ENCODE data around the gene NPY4R. TPM values are rescaled to one million over a fixed set of nuclear protein-coding genes. Genes with fewer than 3 reads are reported as not detected.
"Not testable (repeated sequence)": the region's sequence is repeated elsewhere in the genome, so short reads cannot be mapped to it uniquely, and the experiment has no call there.

Gene NPY4R, protein sequence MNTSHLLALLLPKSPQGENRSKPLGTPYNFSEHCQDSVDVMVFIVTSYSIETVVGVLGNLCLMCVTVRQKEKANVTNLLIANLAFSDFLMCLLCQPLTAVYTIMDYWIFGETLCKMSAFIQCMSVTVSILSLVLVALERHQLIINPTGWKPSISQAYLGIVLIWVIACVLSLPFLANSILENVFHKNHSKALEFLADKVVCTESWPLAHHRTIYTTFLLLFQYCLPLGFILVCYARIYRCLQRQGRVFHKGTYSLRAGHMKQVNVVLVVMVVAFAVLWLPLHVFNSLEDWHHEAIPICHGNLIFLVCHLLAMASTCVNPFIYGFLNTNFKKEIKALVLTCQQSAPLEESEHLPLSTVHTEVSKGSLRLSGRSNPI
- total RNA-seq (not detected), total RNA-seq (0 reads per million in 2 donors)

DNA sequence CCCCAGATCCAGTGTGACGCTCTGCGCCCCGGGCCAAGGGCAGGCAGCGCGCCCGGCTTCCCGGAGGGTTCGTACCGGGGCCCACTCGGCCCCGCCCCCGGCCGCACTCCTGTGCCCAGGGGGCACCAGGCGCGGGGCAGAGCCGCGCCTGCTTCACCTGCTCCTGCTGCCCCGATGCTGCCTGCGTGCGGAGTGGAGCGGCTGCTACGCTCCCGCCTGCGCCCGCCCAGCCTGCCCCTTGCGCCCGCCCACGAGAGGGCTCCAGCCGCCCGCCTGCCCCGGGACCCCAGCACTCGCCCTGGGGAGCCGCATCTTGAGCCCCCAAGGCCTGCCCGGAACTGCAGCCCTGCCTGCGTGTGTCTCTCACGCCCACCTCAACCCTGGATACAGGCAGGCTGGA is at the start of gene NPY4R:
Gene NPY4R, minus strand, starts transcription at position 194 of the 400 bp plus-strand sequence. CDS start 3,323 bp downstream, outside the sequence.
- not testable (repeated sequence) for H3K27ac Mint-ChIP-seq; H3K36me3 Mint-ChIP-seq (ENCODE audit: low read depth); ATAC-seq; H3K4me3 Mint-ChIP-seq; H3K9me3 ChIP-seq (ENCODE audit: control insufficient read depth, low read length, poor library complexity, severe bottlenecking); H3K4me1 Mint-ChIP-seq; DNase-seq; H3K27me3 Mint-ChIP-seq

DNA sequence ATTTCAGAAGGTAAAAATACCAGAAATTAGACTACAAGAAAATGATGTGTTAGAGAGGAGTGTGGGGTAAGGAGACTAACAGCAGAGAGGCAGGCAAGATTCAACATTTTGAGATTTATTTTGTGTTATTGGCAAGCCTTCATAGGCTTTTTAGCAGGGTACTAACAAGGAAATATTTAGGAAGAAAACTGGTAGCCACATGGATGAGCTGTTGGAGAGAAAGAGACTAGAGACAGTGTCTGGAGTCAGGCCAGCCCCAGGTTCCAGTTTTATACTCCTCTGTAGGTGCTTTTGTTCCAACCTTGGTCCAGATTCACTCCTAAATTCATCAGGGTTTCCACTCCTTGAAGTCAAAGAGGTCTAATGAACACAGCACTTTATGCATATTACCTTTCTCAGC is 49.6 kb upstream of the NPY4R start:
- ATAC-seq (no peak), DNase-seq (no peak)
- Mint-ChIP-seq H3K27ac (no peak overlapping the region), H3K27me3 (peaks cover 21% of the 10 kb centered on the region), H3K4me1 (no peaks in the 10 kb centered on the region), H3K36me3 (ENCODE audit: low read depth) (no peaks in the 10 kb centered on the region), H3K4me3 (no peak overlapping the region)
- no peaks in the 10 kb centered on the region for H3K9me3 ChIP-seq (ENCODE audit: control insufficient read depth, low read length, poor library complexity, severe bottlenecking)

- no peaks in the 10 kb centered on the region for H3K36me3 Mint-ChIP-seq (ENCODE audit: low read depth)
- peaks cover 21% of the 10 kb centered on the region for H3K27me3 Mint-ChIP-seq
- ATAC-seq (no peak), DNase-seq (no peak)
- H3K4me1 Mint-ChIP-seq: no peaks in the 10 kb centered on the region
- no peak overlapping the region for H3K4me3 Mint-ChIP-seq
- H3K9me3 ChIP-seq (ENCODE audit: control insufficient read depth, low read length, poor library complexity, severe bottlenecking): no peaks in the 10 kb centered on the region
- H3K27ac Mint-ChIP-seq: no peak overlapping the region
Observed at GRCh38 chr10:46514899-46515298, 49.1 kb upstream of the NPY4R start.

GRCh38 chr10:46514431-46514861 is 48.7 kb upstream of the NPY4R start:
- H3K36me3 Mint-ChIP-seq (ENCODE audit: low read depth): no peaks in the 10 kb centered on the region

DNA sequence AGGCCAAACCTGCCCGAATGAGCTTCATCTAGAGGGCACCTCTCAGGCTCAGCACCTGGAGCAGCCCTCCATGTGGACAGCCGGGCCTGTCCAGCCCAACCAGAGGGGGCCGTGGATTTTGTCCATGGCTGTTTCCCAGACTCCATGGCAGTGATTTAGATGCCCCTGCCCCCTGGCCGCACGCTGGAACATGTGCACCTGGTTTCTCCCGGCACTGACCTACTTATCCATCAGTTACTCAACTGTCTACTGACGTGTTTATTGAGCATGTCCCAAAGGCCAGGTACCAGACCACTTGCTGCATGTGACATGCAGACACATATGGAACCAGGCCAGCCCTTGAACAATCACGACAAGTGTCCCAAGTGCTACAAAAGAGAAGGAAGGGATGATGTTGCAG is 47.6 kb upstream of the NPY4R start:
- H3K4me1 Mint-ChIP-seq; ATAC-seq; H3K36me3 Mint-ChIP-seq (ENCODE audit: low read depth); DNase-seq; H3K4me3 Mint-ChIP-seq; H3K27ac Mint-ChIP-seq; H3K9me3 ChIP-seq (ENCODE audit: control insufficient read depth, low read length, poor library complexity, severe bottlenecking): not testable (repeated sequence)
- peaks cover 21% of the 10 kb centered on the region for H3K27me3 Mint-ChIP-seq

More at GRCh38 chr10:46514431-46514861, 48.7 kb upstream of the NPY4R start:
- peaks cover 21% of the 10 kb centered on the region for H3K27me3 Mint-ChIP-seq
- DNase-seq (no peak), ATAC-seq (no peak)
- H3K4me1 Mint-ChIP-seq: no peaks in the 10 kb centered on the region
- H3K9me3 ChIP-seq (ENCODE audit: control insufficient read depth, low read length, poor library complexity, severe bottlenecking): no peaks in the 10 kb centered on the region
- no peak overlapping the region for H3K27ac Mint-ChIP-seq
- no peak overlapping the region for H3K4me3 Mint-ChIP-seq

GRCh38 chr10:46512725-46513124 is 47.0 kb upstream of the NPY4R start:
- ATAC-seq; H3K4me3 Mint-ChIP-seq; H3K36me3 Mint-ChIP-seq (ENCODE audit: low read depth); DNase-seq; H3K27ac Mint-ChIP-seq; H3K9me3 ChIP-seq (ENCODE audit: control insufficient read depth, low read length, poor library complexity, severe bottlenecking); H3K4me1 Mint-ChIP-seq: not testable (repeated sequence)
- peaks cover 21% of the 10 kb centered on the region for H3K27me3 Mint-ChIP-seq

- H3K9me3 ChIP-seq (ENCODE audit: control insufficient read depth, low read length, poor library complexity, severe bottlenecking); DNase-seq; H3K4me3 Mint-ChIP-seq; H3K36me3 Mint-ChIP-seq (ENCODE audit: low read depth); ATAC-seq; H3K27ac Mint-ChIP-seq; H3K4me1 Mint-ChIP-seq: not testable (repeated sequence)
- peaks cover 21% of the 10 kb centered on the region for H3K27me3 Mint-ChIP-seq
Observed at GRCh38 chr10:46512002-46512401, 46.2 kb upstream of the NPY4R start.

GRCh38 chr10:46499990-46500389 is 34.2 kb upstream of the NPY4R start:
- not testable (repeated sequence) for H3K4me3 Mint-ChIP-seq; H3K27me3 Mint-ChIP-seq; H3K27ac Mint-ChIP-seq; H3K4me1 Mint-ChIP-seq; H3K9me3 ChIP-seq (ENCODE audit: control insufficient read depth, low read length, poor library complexity, severe bottlenecking); DNase-seq; H3K36me3 Mint-ChIP-seq (ENCODE audit: low read depth); ATAC-seq

DNA sequence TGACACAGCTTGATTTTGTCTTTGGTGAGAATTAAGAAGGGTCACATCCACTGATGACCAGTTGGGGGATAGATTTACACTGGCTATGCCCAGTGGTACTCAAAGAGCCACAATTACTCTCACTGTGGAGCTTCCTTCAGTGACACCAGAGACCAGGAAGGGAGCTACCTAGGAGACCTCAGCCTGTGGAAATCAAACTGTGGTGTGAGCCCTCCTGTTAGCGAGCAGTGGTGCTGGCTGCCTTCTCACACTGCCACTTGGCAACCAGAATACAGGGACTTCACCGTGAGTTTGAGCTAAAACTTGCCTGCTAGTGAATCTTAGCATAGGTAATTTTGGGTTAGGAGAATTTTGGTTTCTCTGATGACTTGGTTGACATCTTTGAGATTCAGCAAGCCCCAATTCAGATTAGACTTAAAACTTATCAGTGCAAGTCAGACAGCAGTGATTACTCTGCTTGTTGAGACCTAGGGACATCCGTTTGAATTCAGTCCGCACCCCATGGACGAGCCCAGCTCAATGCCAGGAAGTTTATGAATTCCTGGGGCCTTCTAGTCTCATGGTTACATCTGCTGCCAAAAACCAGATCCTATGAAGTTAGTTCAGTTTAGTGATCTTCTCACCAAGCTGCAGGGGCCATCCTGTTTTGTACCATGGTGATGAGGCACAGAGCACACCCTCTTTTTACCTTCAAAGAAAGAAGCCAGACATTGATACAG is 33.4 kb upstream of the NPY4R start:
- not testable (repeated sequence) for H3K9me3 ChIP-seq (ENCODE audit: control insufficient read depth, low read length, poor library complexity, severe bottlenecking); H3K27ac Mint-ChIP-seq; H3K36me3 Mint-ChIP-seq (ENCODE audit: low read depth); H3K4me1 Mint-ChIP-seq; ATAC-seq; DNase-seq; H3K4me3 Mint-ChIP-seq; H3K27me3 Mint-ChIP-seq

- not testable (repeated sequence) for H3K4me3 Mint-ChIP-seq; H3K27me3 Mint-ChIP-seq; H3K9me3 ChIP-seq (ENCODE audit: control insufficient read depth, low read length, poor library complexity, severe bottlenecking); H3K4me1 Mint-ChIP-seq; DNase-seq; H3K27ac Mint-ChIP-seq; ATAC-seq; H3K36me3 Mint-ChIP-seq (ENCODE audit: low read depth)
Observed at GRCh38 chr10:46497878-46498277, 32.1 kb upstream of the NPY4R start.

GRCh38 chr10:46497401-46497800 is 31.6 kb upstream of the NPY4R start:
- DNase-seq; H3K36me3 Mint-ChIP-seq (ENCODE audit: low read depth); H3K4me3 Mint-ChIP-seq; H3K27ac Mint-ChIP-seq; H3K27me3 Mint-ChIP-seq; H3K4me1 Mint-ChIP-seq; ATAC-seq; H3K9me3 ChIP-seq (ENCODE audit: control insufficient read depth, low read length, poor library complexity, severe bottlenecking): not testable (repeated sequence)

- H3K27me3 Mint-ChIP-seq; H3K36me3 Mint-ChIP-seq (ENCODE audit: low read depth); ATAC-seq: not testable (repeated sequence)
Observed at GRCh38 chr10:46491364-46492114, 25.8 kb upstream of the NPY4R start.

DNA sequence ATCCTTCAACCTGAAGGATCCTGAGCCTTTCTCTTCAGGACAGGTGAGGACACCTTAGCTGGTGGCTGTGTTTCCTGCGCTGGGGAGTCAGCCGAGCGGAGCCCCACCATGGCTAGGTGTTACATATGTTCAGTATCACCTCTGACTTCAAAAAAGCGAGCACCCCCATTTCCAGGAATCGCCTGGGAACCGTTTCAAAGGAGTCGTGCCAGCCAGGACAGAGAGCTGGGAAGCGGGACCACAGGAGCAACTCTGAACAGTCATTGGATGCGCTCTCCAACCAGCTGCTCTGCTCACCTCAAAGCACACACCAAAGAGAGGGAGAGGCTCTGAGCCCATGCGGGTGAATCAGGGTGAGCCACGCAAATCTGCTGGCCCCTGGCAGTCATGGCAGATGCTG is 24.5 kb upstream of the NPY4R start:
- H3K4me3 Mint-ChIP-seq; H3K9me3 ChIP-seq (ENCODE audit: control insufficient read depth, low read length, poor library complexity, severe bottlenecking); DNase-seq; H3K27ac Mint-ChIP-seq; ATAC-seq; H3K27me3 Mint-ChIP-seq; H3K36me3 Mint-ChIP-seq (ENCODE audit: low read depth); H3K4me1 Mint-ChIP-seq: not testable (repeated sequence)

More at GRCh38 chr10:46491364-46492114, 25.8 kb upstream of the NPY4R start:
- not testable (repeated sequence) for H3K4me3 Mint-ChIP-seq; H3K4me1 Mint-ChIP-seq; DNase-seq; H3K9me3 ChIP-seq (ENCODE audit: control insufficient read depth, low read length, poor library complexity, severe bottlenecking); H3K27ac Mint-ChIP-seq

All from T-helper 17 cell (primary cell).